NCI-H226 (cell line): ENCODE data around the gene WDR33.

ENCODE experiments used
- DNase-seq: peaks from one replicate; pipeline ENCODE4 v3.0.0-alpha.2; 2015

WDR33 gene

GRCh38 chr2:127688405-127688804 is 122.6 kb downstream of the WDR33 start:
- no peak for DNase-seq

- no peak for DNase-seq
Observed at GRCh38 chr2:127685410-127686080, 125.4 kb downstream of the WDR33 start.

- DNase-seq = no peak
Observed at GRCh38 chr2:127683757-127684156, 127.2 kb downstream of the WDR33 start.

GRCh38 chr2:127683056-127683455 is 127.9 kb downstream of the WDR33 start:
- no peak for DNase-seq

GRCh38 chr2:127681976-127682857 is 128.8 kb downstream of the WDR33 start:
- no peak for DNase-seq

- no peak for DNase-seq
Observed at GRCh38 chr2:127681288-127681804, 129.6 kb downstream of the WDR33 start.

GRCh38 chr2:127680706-127681287 is 130.2 kb downstream of the WDR33 start:
- DNase-seq = no peak

- no peak for DNase-seq
Observed at GRCh38 chr2:127679680-127680361, 131.2 kb downstream of the WDR33 start.

GRCh38 chr2:127678991-127679390 is 132.0 kb downstream of the WDR33 start:
- DNase-seq = no peak

- no peak for DNase-seq
Observed at GRCh38 chr2:127678531-127678930, 132.4 kb downstream of the WDR33 start.

- DNase-seq = no peak
Observed at GRCh38 chr2:127676906-127677305, 134.1 kb downstream of the WDR33 start.

- peak; percentile 43 for DNase-seq
Observed at GRCh38 chr2:127675331-127676261, 135.4 kb downstream of the WDR33 start, which contains the start of gene LIMS2. TSS of gene LIMS2 (minus strand) at chr2:127675530. CDS start at chr2:127675024, 506 bp downstream.

- DNase-seq = no peak
Observed at GRCh38 chr2:127674241-127675209, 136.4 kb downstream of the WDR33 start.

- no peak for DNase-seq
Observed at GRCh38 chr2:127673291-127674069, 137.5 kb downstream of the WDR33 start.

GRCh38 chr2:127672341-127673224 is 138.4 kb downstream of the WDR33 start:
- no peak for DNase-seq

- DNase-seq = no peak
Observed at GRCh38 chr2:127671557-127672302, 139.2 kb downstream of the WDR33 start.

GRCh38 chr2:127670957-127671290 is 140.0 kb downstream of the WDR33 start:
- no peak for DNase-seq
